Measurements from ENCODE around the gene IFNGR2.

DNA sequence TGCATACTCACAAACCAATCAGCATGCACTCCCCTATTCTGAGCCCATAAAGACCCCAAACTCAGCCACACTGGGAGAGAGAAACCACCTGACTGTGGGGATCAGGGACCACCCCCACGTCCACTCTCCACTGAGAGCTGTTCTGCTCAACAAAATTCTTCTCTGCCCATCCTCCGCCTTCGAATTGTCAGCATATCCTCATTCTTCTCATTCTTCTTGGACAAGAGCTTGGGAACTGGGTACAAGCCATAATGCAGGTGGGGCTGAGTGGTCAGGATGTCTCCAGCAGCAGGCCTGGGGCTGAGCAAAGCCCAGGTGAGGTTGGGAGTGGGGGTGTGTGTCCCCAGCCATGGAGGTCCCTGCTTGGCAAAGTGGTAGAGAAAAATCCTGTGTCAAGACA is 34.6 kb upstream of the IFNGR2 start:
- TF ChIP-seq, protein P1, sequence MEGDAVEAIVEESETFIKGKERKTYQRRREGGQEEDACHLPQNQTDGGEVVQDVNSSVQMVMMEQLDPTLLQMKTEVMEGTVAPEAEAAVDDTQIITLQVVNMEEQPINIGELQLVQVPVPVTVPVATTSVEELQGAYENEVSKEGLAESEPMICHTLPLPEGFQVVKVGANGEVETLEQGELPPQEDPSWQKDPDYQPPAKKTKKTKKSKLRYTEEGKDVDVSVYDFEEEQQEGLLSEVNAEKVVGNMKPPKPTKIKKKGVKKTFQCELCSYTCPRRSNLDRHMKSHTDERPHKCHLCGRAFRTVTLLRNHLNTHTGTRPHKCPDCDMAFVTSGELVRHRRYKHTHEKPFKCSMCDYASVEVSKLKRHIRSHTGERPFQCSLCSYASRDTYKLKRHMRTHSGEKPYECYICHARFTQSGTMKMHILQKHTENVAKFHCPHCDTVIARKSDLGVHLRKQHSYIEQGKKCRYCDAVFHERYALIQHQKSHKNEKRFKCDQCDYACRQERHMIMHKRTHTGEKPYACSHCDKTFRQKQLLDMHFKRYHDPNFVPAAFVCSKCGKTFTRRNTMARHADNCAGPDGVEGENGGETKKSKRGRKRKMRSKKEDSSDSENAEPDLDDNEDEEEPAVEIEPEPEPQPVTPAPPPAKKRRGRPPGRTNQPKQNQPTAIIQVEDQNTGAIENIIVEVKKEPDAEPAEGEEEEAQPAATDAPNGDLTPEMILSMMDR (IDR thresholded peaks at IDR 0.05), result no peak
- no peak for TF ChIP-seq POLR2A (IDR thresholded peaks at IDR 0.05)

All from Peyer's patch (tissue), 4 donors.